ENCODE measurements around the gene ITSN2.

GRCh38 chr2:24297663-24298062 is 62.7 kb downstream of the ITSN2 start:
- TF ChIP-seq TAF1 (IDR thresholded peaks at IDR 0.05; ENCODE audit: low read depth, low read length) (no peak), ZNF274 (IDR thresholded peaks at IDR 0.05; ENCODE audit: borderline replicate concordance, extremely low read depth, low read length) (no peak), SRF (IDR thresholded peaks at IDR 0.05; ENCODE audit: low read depth, low read length) (no peak), CTCF (IDR thresholded peaks at IDR 0.05; ENCODE audit: control extremely low read depth in 1 of 3, insufficient read depth in 1 of 3, low read depth in 1 of 3, low read length in 3 of 3) (no peak), SP1 (IDR thresholded peaks at IDR 0.05; ENCODE audit: low read depth, low read length) (no peak), CEBPB (IDR thresholded peaks at IDR 0.05; ENCODE audit: low read depth, low read length) (no peak), EP300 (IDR thresholded peaks at IDR 0.05; ENCODE audit: borderline replicate concordance in 1 of 2, low read depth in 2 of 2, low read length in 2 of 2) (no peak), SUZ12 (IDR thresholded peaks at IDR 0.05; ENCODE audit: low read length) (no peak), HDAC6 (IDR thresholded peaks at IDR 0.05; ENCODE audit: low read depth, low read length) (no peak), POLR2A (IDR thresholded peaks at IDR 0.05; ENCODE audit: control extremely low read depth in 1 of 2, low read depth in 2 of 2, low read length in 2 of 2) (no peak), USF2 (IDR thresholded peaks at IDR 0.05; ENCODE audit: low read length) (no peak), ATF3 (IDR thresholded peaks at IDR 0.05; ENCODE audit: insufficient read depth, low read depth, low read length) (no peak), CHD2 (IDR thresholded peaks at IDR 0.05; ENCODE audit: low read length) (no peak)

All from H1 (cell line).